Left renal pelvis (tissue), 4 donors: ENCODE results near the gene TBXAS1. TPM values are rescaled to one million over a fixed set of nuclear protein-coding genes. Genes with fewer than 3 reads are reported as not detected.
"Not testable (repeated sequence)": the region's sequence is repeated elsewhere in the genome, so short reads cannot be mapped to it uniquely, and the experiment has no call there.

Source experiments
- DNase-seq, 4 donors: peaks; one replicate each; pipeline ENCODE4 v3.0.0-alpha.2; 2013; ENCODE audit warnings: low read depth in 4 of 4, low spot score in 3 of 4
- polyA plus RNA-seq, 4 donors: library from polyadenylated mRNA; unstranded; fragments of 120-200 nt; gene quantifications; one replicate each; pipeline ENCODE4 v1.2.1, GENCODE V29; 2013; ENCODE audit not compliant: insufficient read length in 4 of 4

The TBXAS1 gene
- polyA plus RNA-seq, 4 donors, result 8.0 to 31.6 (median 26.4) TPM

- peak in 1 of 4 donors; percentile 42 for DNase-seq
These were observed 5.0 kb upstream of the TBXAS1 start for GRCh38 chr7:139823959-139824521.

GRCh38 chr7:139825666-139826290 is 3.3 kb upstream of the TBXAS1 start:
- no peak for DNase-seq

DNA sequence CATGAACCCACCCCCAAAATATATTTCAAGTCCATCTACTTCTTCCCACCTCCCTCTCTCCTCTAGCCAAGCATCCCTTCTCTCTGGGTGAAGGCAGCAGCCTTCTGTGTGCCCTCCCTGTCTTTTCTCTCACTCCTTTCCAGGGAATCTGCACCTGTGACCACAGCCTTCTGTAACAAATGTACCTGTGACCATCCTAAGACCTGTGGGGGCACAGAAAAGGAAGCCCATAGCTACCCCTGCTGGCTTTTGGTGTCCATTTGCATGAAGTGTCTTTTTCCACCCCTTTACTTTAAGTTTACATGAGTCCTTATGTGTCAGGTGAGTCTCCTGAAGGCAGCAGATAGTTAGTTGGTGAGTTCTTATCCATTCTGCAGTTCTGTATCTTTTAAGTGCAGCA is 2.0 kb upstream of the TBXAS1 start:
- no peak for DNase-seq

- DNase-seq, result no peak
These were observed 618 bp upstream of the TBXAS1 start for GRCh38 chr7:139828446-139828845.

DNA sequence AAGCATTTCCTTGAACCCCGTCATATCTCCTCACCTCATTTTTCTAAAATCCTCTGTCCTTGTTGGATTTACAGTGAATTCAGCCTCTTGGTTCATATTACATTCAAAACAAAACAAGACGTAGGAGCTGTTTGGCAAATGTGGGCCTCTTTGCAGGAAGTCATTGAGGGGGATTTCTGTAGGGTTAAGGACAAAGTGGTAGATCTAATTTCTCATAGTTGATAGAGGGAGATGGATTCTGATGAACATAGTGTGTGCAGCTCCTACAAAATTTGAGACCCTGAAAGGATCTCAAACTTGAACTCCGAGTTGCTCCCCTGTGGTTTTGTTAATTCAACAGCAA is 682 bp downstream of the TBXAS1 start:
- no peak for DNase-seq

DNA sequence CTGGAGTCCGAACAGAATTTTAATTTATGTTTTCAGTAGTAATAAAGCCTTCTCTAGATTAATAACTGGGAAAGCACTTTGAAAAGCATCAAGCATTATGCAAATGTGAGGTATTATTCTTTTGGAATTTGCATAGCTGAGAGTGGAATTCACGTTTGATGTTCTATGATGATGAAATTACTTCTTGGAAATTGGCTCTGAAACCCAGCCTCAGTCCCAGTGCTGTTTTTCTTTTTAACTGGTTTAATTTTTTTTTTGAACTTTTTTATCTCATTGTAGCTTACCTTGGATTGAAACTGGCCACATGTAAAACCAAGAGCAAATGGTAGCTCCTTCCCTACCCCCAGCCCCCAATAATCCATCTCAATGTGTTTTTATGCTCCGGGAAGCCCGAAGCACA is 1.2 kb downstream of the TBXAS1 start:
- DNase-seq, result no peak

DNA sequence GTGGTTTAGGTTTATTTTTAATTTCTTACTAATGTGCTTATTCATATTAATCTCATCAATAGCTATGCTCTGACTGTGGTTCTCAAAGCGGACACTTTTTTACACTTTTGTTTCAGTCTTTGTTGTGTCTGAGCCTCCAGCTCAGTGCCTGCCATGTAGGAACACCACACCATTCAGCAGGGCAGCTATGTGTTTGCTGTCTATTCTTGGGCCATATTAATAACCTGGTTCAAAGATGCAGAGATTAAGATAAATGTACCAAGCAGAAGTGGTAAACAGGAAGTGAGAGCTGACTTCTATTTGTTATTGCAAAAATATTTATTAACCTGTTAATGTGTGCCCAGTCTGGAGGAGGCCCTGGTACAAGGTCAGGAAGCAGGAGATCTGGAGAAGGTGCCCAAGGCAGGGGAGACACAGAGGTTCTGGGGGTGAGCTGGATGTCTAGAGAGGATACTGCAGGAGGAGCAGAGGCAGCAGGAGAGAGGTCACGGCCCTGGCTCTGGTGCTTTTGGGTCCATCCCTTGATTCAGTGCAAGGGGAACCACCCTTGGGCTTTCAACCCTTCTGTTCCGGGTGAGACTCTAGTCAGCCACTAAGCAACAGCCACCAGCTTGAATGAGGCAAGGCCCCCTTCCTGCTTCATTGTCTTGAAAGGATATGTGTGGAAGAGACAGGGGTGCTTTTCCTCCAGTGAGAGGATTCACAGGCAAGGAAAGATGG is 1.9 kb downstream of the TBXAS1 start:
- DNase-seq, result no peak

- not testable (repeated sequence) for DNase-seq
These were observed 6.8 kb downstream of the TBXAS1 start for GRCh38 chr7:139835848-139836247.

DNA sequence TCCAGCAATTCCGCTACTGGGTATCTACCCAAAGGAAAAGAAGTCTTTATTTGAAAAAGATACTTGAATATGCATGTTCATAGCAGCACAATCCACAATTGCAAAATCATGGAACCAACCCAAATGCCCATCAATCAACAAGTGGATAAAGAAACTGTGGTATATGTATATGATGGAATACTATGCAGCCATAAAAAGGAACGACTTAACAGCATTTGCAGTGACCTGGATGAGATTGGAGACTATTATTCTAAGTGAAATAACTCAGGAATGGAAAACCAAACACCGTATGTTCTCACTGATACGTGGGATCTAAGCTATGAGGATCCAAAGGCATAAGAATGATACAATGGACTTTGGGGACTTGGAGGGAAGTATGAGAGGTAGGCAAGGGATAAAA is 8.2 kb downstream of the TBXAS1 start:
- not testable (repeated sequence) for DNase-seq

- DNase-seq, result no peak
These were observed 9.2 kb downstream of the TBXAS1 start for GRCh38 chr7:139838276-139838675.

- DNase-seq, result no peak
These were observed 9.8 kb downstream of the TBXAS1 start for GRCh38 chr7:139838876-139839275.

GRCh38 chr7:139840776-139841175 is 11.7 kb downstream of the TBXAS1 start:
- no peak for DNase-seq

- no peak for DNase-seq
These were observed 13.5 kb downstream of the TBXAS1 start for GRCh38 chr7:139842401-139843210.

GRCh38 chr7:139843211-139843537 is 14.1 kb downstream of the TBXAS1 start:
- not testable (repeated sequence) for DNase-seq

DNA sequence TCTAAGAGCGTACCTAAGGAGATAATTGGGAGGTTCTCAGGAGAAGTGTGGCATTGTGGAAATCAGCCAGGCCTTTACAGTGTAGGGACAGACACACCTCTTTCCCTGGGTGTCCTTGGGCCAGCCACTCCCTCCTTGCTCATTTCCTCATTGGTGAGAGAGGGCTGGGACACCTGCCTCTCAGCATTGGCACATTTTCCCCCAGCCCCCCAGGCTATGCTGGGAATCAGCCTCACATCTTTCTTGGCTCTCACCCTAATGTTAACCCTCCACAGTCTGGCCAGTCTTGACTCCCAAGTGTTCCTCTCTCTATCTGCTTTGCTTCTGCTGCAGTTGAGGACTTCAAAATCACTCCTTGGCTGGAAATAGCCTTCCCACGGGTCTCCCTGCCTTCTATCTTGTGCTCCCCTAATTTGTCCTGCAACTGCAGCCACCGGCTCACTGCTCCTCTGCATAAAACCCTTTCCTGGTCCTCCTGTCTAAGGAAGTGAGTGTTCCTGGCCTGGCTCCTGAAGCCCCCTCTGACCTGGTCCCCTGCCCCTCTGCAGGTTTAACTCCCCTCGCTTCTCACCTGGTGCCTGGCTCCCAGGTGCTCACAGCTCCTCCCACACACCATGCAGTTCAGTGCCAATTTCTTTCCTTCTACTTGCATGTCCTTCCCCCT is 15.8 kb downstream of the TBXAS1 start:
- DNase-seq, result no peak

GRCh38 chr7:139845443-139845805 is 16.4 kb downstream of the TBXAS1 start:
- DNase-seq, result no peak

- DNase-seq, result no peak
These were observed 17.2 kb downstream of the TBXAS1 start for GRCh38 chr7:139846297-139846696.

DNA sequence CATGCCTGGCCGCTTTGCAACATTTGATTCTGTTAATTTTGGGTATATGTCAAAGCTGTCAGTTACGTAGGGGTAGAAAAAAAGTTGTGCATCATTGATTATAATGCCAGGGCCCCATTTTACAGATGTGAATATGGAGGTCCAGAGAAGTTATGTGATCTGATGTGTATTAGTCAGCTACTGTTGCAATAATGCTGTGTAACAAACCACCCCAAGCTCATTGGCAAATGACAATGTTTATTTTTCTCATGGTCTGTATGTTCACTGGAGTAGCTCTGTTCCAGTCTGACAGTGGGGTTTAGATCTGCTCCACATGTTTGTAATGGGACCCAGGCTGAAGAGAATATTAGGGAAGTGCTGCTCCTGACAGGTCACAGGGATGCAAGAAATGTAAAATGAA is 19.2 kb downstream of the TBXAS1 start:
- no peak for DNase-seq

- no peak for DNase-seq
These were observed 21.8 kb downstream of the TBXAS1 start for GRCh38 chr7:139850906-139851305.

- DNase-seq, result no peak
These were observed 22.9 kb downstream of the TBXAS1 start for GRCh38 chr7:139851770-139852481.

- no peak for DNase-seq
These were observed 23.4 kb downstream of the TBXAS1 start for GRCh38 chr7:139852482-139852845.
